Left colon (tissue), 2 donors: ENCODE results near the gene CREB3L2. TPM values are rescaled to one million over a fixed set of nuclear protein-coding genes. Genes with fewer than 3 reads are reported as not detected.

Source experiments
- ATAC-seq: fragments of 200-7000 bp; cut with Tn5 transposase; one replicate; pipeline ENCODE4 v1.9.1; 2020; ENCODE audit warnings: mild to moderate bottlenecking, moderate library complexity
- DNase-seq, 2 donors: peaks; one replicate each; pipeline ENCODE4 v3.0.0-alpha.2; 2020
- intact Hi-C, 2 donors: fragments of 100-400 bp; cut with DNase I in 1 of 2; cut with micrococcal nuclease in 1 of 2; formaldehyde crosslinking; loops; one replicate each; pipeline versions ENCODE4 v1.11.2 to v1.14.0; 2022; cut with DNase I, micrococcal nuclease
- total RNA-seq, 2 donors: library from RNA; stranded (reverse); fragmentation: NEBNext Ultra II Directional; extraction: Animal tissue kit (Norgen Biotek cat#: 25700); gene quantifications; one replicate each; pipeline ENCODE4 v1.2.1, GENCODE V29; 2021
- donor health status: DM: no; HTN: no; CAD: no.
- donor health status: DM: yes; HTN: yes; CAD: no.

Gene CREB3L2
- total RNA-seq, 2 donors from 2014 or later: 39.2 to 41.5 TPM

DNA sequence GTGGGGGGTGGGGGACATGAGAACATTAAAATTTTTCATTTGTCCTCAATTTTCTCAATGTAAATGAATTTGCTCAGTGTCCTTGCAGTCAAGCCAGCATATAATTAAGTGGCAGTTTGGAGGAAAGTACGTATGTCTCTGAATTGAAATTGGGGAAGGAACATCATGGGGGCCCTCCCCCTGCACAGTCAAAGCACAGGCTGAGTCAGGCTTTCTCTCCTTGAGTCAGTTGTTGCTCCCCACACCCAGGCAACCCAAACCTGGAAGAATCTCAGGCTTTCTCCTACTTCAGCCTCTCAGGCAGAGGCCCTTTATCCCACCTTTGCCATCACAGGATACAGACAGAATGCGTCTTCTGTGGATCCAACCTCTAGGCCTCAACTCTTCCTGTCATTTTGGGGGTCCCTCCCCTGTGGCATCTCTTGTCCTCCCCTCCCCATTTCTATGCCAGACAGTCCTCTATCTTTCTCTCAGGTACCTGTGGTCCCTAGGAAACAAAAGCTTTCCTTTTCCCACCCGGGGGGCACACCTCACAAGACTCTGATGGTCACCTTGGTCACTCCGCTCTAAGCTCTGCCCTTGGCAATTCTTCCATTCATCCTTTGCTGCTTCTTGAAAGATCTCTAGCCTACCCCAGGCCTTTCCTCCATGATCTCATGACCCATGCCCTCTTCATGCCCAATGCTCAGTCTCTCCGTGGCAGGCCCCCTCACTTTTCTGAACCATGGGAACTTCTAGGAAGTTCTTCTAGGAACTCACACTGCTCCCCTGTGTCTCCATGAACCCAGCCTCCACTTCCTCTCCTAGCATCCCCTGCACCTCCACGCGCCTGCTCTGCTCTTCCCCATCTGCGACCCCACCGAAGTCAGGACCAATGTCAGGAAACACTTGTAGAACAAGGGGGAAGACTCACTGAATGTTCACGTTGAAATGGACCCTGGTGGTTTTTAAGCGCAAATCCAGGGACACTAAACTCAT lies 40.4 kb downstream of the CREB3L2 start:
- no peak for DNase-seq
- no peak for ATAC-seq
- intact Hi-C loops: no loop called here

DNA sequence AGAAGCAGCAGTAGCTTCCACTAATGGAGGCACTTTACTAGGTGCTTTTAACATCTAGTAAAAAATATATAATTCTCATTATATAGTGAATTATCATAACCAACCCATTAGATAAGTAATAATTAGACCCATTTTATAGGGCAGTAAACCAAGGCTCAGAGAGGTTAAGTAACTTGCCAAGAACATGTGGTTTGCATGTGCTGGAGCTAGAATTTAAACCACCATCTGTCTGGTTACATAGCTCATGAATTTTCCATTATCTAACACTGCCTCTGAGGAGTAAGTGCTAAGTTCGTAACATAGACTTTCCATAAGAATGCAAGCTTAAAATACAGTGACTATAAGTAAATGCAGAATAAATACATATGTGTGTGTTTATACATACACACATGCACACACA lies 41.9 kb downstream of the CREB3L2 start:
- intact Hi-C loops: no loop called here
- ATAC-seq: no peak

DNA sequence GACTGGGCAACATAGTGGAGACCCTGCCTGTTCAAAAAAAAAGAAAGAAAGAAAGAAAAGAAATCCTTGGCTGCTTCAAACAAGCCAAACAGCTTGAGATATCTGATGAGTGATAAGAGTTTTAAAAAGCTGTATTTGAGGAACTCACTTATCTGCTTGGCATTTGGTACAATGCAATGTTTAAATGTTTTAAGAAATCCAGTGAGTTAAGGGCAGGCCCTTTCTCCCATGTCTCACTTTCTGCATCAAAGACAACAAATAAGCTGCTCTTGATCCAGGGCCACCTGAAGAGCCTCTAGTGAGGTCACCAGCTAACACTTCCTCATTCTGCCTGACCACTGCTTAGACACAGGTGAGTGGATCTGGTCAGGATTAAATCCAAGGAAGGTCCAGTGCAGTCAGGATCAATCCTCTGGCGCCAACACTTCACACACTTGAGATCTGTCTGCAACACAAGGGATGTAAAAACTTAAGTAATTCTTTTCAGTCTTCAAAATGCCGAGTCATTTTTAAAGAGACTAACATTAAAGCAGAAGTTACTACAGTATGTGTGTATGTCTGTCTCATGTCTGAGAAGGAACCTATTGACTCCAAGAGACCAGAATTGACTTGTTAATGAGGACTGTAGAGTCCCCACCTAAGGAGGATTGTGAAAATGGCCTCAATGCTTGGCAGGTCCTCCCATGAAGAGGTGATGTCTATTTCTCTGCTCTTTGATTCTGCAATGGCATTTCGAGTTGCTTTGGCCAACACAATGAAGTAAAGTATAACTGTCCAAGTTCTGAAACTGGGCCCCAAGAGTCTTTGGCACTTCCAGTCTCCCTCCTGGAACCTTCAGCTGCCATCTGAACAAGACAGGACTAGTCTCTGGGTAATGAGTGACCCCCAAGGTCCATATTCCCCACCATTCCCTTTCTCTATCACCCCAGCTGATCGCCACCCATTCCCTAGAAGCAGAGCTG lies 43.1 kb downstream of the CREB3L2 start:
- intact Hi-C loops: no loop called here
- DNase-seq: no peak
- no peak for ATAC-seq

More for the DNA sequence above, 41.9 kb downstream of the CREB3L2 start:
- DNase-seq: no peak

GRCh38 chr7:137957887-137958286 lies 44.0 kb downstream of the CREB3L2 start:
- ATAC-seq (no peak), DNase-seq (no peak)
- intact Hi-C loops: no loop called here

GRCh38 chr7:137956591-137956990 lies 45.3 kb downstream of the CREB3L2 start:
- DNase-seq (no peak), ATAC-seq (no peak)
- intact Hi-C loops: no loop called here

DNA sequence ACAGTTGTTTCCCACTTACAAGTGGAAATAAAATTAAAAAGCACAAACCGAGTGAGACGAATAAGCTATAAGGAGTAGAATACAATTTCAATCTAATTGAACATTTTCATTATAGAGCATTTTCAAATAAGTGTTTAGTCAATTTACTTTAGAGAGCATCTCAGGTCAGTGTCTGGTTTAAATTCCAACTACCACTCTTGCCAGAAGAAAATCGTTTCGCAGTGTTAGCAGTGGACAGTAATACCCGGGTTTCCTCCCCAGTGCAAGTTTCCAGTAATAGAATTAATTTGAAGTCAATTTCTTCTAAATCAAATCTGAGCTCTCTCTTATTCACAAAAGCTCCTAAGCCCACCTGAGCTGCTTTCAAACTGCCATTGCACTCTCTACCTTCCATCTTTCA lies 45.7 kb downstream of the CREB3L2 start:
- DNase-seq (no peak), ATAC-seq (no peak)
- intact Hi-C loops: no loop called here

GRCh38 chr7:137954614-137955013 lies 47.3 kb downstream of the CREB3L2 start:
- DNase-seq (no peak), ATAC-seq (no peak)
- intact Hi-C loops: no loop called here

GRCh38 chr7:137953665-137954470 lies 48.0 kb downstream of the CREB3L2 start:
- ATAC-seq (peak; percentile 78), DNase-seq (peak in 1 of 2 donors; percentile 56)
- intact Hi-C loops: no loop called here

GRCh38 chr7:137953043-137953664 lies 48.7 kb downstream of the CREB3L2 start:
- intact Hi-C loops: no loop called here
- peak; percentile 21 for ATAC-seq
- no peak for DNase-seq

GRCh38 chr7:137952426-137952805 lies 49.5 kb downstream of the CREB3L2 start:
- ATAC-seq (peak; percentile 86), DNase-seq (peak; percentile 25 to 59)
- intact Hi-C loops: no loop called here

GRCh38 chr7:137951700-137952425 lies 50.0 kb downstream of the CREB3L2 start:
- intact Hi-C loops: no loop called here
- ATAC-seq (peak; percentile 33), DNase-seq (no peak)

DNA sequence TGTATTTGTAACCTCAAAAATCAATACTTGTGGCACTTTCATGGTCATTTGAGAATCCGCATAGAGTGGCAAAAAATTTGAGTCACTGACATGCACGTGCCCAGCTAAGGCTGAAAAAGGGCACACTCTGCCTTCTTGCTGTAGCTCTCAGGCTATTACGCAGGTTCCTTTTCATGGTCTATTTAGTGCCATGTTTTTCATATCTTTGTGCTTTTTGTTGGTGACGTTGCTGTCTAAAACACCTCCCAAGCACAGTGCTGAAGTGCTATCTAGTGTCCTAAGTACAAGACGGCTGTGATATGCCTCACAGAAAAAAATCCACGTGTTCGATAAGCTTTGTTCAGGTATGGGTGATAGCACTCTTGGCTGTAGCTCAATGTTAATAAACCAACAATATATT lies 50.9 kb downstream of the CREB3L2 start:
- no peak for ATAC-seq
- intact Hi-C loops: no loop called here
- no peak for DNase-seq

DNA sequence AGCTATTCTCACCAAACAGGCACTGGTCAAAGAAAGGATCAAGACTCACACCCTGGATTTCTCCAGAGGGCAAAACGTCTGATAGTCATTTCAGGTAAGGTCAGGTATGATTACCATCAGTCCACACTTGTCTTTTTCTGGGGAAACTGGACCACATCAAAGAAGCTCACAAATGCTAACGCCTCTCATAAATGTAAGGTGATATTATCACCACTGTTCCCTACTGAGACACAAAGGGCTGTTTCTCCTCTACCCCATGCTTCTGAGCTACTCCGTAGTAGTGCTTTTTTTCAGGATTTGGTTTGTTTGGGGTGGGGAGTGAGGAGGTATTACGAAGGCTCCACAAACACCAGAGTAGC lies 51.6 kb downstream of the CREB3L2 start:
- DNase-seq (no peak), ATAC-seq (no peak)
- intact Hi-C loops: no loop called here

GRCh38 chr7:137949416-137950262 lies 52.2 kb downstream of the CREB3L2 start:
- ATAC-seq (no peak), DNase-seq (no peak)
- intact Hi-C loops: loop anchor here in 1 of 2 donors (10.0 kb wide), 1 partner anchor 45 kb away; no protein-coding TSS in a partner anchor

DNA sequence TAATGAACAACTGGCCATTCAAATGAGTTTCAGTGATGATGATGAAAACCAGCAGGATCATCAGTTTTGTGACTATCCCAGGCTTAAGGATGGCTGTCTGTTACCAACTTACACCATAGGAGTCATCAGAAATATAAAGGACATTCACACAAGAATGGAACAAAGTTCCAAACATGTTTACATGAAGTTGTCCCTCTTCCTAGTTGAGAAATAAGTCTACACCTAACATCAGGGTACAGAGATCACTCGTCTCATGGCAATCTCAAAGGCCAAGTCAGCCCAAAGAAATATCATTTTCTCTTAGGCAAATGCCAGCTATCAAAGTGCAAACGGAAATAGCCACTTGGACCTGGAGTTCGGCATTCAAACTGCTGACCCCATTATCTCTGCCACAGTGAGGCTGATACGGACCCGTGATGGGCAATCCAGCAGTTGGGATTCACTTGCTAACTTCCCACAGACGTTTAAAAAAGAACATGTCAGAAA lies 53.0 kb downstream of the CREB3L2 start:
- intact Hi-C loops: loop anchor here in 1 of 2 donors (10.0 kb wide), 1 partner anchor 46 kb away; no protein-coding TSS in a partner anchor
- peak; percentile 21 for ATAC-seq
- DNase-seq: no peak

DNA sequence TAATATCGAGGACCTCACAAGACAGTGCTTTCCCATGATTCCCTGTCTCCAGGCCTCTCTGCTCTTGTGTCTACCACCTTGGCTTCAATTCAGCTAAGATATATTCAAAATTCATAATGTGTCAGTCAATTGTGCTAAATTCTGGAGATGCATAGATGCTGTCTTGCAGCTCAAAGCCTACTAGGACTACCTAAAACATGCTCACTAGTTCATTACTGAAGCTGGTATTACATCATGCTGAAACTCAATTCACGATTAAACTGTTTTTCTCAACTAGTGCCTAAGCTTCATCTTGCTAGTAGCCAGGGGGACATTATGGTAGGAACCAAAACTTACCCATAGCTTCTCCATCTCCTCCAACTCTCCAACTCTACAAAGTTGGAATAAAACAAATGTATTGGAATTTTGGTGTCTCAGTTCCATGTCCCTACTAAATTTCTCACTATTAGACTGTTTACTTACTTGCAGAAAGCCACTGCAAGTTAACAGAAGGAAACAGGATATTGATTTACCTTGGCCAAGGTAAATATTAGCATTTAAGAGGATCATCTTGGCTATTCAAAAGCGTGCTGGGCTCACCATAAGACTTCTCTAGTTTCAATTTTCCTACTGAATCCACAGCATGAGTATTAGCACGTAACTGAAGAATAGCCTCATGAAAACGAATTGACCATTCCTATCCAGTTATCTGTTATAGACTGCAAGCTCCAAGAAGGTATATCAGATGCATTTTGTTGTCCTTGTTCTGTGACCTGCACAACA lies 53.6 kb downstream of the CREB3L2 start:
- intact Hi-C loops: loop anchor here in 1 of 2 donors (10.0 kb wide), 1 partner anchor 47 kb away; no protein-coding TSS in a partner anchor
- ATAC-seq (no peak), DNase-seq (no peak)
